Astrocyte (in vitro differentiated cells and primary cell): Measurements from ENCODE around the gene GRIN3B. TPM values are rescaled to one million over a fixed set of nuclear protein-coding genes. Genes with fewer than 3 reads are reported as not detected.

Experiments used
- DNase-seq: peaks from one replicate; pipeline ENCODE4 v3.0.0-alpha.2; 2010; ENCODE audit warnings: low read depth
- FAIRE-seq: peaks from 2 replicates; lab custom pipeline; 2011; peaks lifted over from hg19 to GRCh38; lab: Jason Lieb, UNC
- H2AFZ ChIP-seq: 2 replicates; pipeline ENCODE4 v1.6.0; 2012; ENCODE audit warnings: low read depth, low read length, inconsistent platforms
- H3K27ac ChIP-seq: 2 replicates; pipeline ENCODE4 v1.5.1; 2011; ENCODE audit warnings: low read depth, low read length, inconsistent platforms
- H3K27me3 ChIP-seq: 2 replicates; pipeline ENCODE4 v1.6.0; 2011; ENCODE audit warnings: low read length, inconsistent platforms; ENCODE audit not compliant: insufficient read depth
- H3K36me3 ChIP-seq: 2 replicates; pipeline ENCODE4 v1.5.1; 2011; ENCODE audit warnings: low read length, inconsistent platforms; ENCODE audit not compliant: insufficient read depth
- H3K4me1 ChIP-seq: 2 replicates; pipeline ENCODE4 v1.5.1; 2011; ENCODE audit warnings: low read length, inconsistent platforms; ENCODE audit not compliant: insufficient read depth
- H3K4me2 ChIP-seq: 2 replicates; pipeline ENCODE4 v1.6.0; 2012; ENCODE audit warnings: low read length, inconsistent platforms
- H3K4me3 ChIP-seq: 2 replicates; pipeline ENCODE4 v1.5.1; 2011; ENCODE audit warnings: low read depth, mild to moderate bottlenecking, low read length, inconsistent platforms; ENCODE audit not compliant: insufficient read depth
- H3K79me2 ChIP-seq: 2 replicates; pipeline ENCODE4 v1.6.0; 2012; ENCODE audit warnings: mild to moderate bottlenecking, low read length, inconsistent platforms; ENCODE audit not compliant: insufficient read depth
- H3K9ac ChIP-seq: 2 replicates; pipeline ENCODE4 v1.6.0; 2012; ENCODE audit warnings: mild to moderate bottlenecking, low read length, inconsistent platforms
- H3K9me3 ChIP-seq: 2 replicates; pipeline ENCODE4 v1.5.1; 2012; ENCODE audit warnings: low read depth, mild to moderate bottlenecking, low read length, inconsistent platforms; ENCODE audit not compliant: insufficient read depth
- H4K20me1 ChIP-seq: 2 replicates; pipeline ENCODE4 v1.6.0; 2012; ENCODE audit warnings: low read length, inconsistent platforms; ENCODE audit not compliant: insufficient read depth
- H3K27ac Mint-ChIP-seq: one replicate; pipeline ENCODE4 v1.8.0; 2021; ENCODE audit warnings: mild to moderate bottlenecking, mixed read lengths; ENCODE audit not compliant: unreplicated experiment
- H3K27me3 Mint-ChIP-seq: one replicate; pipeline ENCODE4 v1.8.0; 2021; ENCODE audit warnings: low read depth, mixed read lengths; ENCODE audit not compliant: unreplicated experiment
- H3K36me3 Mint-ChIP-seq: one replicate; pipeline ENCODE4 v1.8.0; 2021; ENCODE audit warnings: low read depth, mixed read lengths; ENCODE audit not compliant: unreplicated experiment
- H3K4me1 Mint-ChIP-seq: one replicate; pipeline ENCODE4 v1.8.0; 2021; ENCODE audit warnings: low read depth, mixed read lengths; ENCODE audit not compliant: unreplicated experiment
- H3K4me3 Mint-ChIP-seq: one replicate; pipeline ENCODE4 v1.8.0; 2021; ENCODE audit warnings: mild to moderate bottlenecking, moderate library complexity, mixed read lengths; ENCODE audit not compliant: unreplicated experiment
- H3K9me3 Mint-ChIP-seq: one replicate; pipeline ENCODE4 v1.8.0; 2021; ENCODE audit warnings: mild to moderate bottlenecking, mixed read lengths; ENCODE audit not compliant: unreplicated experiment
- EZH2 ChIP-seq: IDR thresholded peaks from 2 replicates; pipeline ENCODE4 v1.6.1; 2012; ENCODE audit warnings: mild to moderate bottlenecking, low read length, inconsistent platforms; ENCODE audit not compliant: insufficient read depth
- total RNA-seq: library from RNA; stranded (reverse); gene quantifications from 2 replicates; pipeline ENCODE4 v1.2.1, GENCODE V29; 2021
- TF ChIP-seq, protein P1 (sequence below): IDR thresholded peaks from 2 replicates; pipeline ENCODE4 v1.5.1; 2011; ENCODE audit warnings: low read depth, mild to moderate bottlenecking, inconsistent platforms, low read length, moderate library complexity; ENCODE audit not compliant: insufficient read depth

GRIN3B gene
- total RNA-seq, 1 donor from 2014 or later: 2.7 TPM

- H3K4me1 Mint-ChIP-seq: no peaks in the 10 kb centered on the region
Measured at GRCh38 chr19:1055886-1056620, 55.8 kb downstream of the GRIN3B start.

DNA sequence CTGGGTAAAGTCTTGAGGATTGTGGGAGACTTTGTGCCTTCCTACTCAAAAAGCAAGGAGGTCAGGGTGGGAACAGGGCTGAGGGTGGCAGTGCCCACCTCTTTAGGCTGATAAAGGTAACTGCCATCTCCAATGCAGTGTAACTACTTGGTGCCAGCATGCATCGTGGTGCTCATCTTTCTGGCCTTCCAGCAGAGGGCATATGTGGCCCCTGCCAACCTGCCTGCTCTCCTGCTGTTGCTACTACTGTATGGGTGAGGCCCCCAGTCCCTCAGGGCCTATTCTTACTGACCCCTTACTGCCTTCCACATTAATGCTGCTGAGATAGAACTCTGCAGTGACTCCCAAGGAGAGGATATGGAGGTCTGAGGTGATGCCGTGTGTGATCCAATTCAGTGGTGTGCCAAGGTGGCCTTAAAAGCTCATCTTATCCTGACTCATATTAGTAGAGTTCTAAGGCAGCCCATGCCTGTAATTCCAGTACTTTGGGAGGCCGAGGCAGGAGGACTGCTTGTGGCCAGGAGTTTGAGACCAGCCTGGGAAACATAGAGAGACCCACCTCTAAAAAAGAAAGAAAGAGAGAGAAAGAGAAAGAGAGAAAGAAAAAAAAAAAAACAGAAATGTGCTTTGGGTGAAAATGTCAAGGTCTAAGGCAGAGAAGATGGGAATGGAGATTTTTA is 57.1 kb downstream of the GRIN3B start:
- Histone ChIP-seq H3K9ac (no peak overlapping the region), H3K27me3 (no peaks in the 10 kb centered on the region), H3K36me3 (no peaks in the 10 kb centered on the region), H3K4me3 (no peak overlapping the region), H2AFZ (no peak overlapping the region), H3K4me1 (no peaks in the 10 kb centered on the region), H3K9me3 (peaks cover 28% of the 10 kb centered on the region), H3K79me2 (no peaks in the 10 kb centered on the region), H4K20me1 (no peaks in the 10 kb centered on the region), H3K27ac (no peak overlapping the region), H3K4me2 (no peak overlapping the region)
- H3K36me3 Mint-ChIP-seq: peaks cover 18% of the 10 kb centered on the region
- no peak overlapping the region for H3K4me3 Mint-ChIP-seq
- FAIRE-seq (peak; percentile 32), DNase-seq (peak; percentile 67)
- TF ChIP-seq, protein P1, sequence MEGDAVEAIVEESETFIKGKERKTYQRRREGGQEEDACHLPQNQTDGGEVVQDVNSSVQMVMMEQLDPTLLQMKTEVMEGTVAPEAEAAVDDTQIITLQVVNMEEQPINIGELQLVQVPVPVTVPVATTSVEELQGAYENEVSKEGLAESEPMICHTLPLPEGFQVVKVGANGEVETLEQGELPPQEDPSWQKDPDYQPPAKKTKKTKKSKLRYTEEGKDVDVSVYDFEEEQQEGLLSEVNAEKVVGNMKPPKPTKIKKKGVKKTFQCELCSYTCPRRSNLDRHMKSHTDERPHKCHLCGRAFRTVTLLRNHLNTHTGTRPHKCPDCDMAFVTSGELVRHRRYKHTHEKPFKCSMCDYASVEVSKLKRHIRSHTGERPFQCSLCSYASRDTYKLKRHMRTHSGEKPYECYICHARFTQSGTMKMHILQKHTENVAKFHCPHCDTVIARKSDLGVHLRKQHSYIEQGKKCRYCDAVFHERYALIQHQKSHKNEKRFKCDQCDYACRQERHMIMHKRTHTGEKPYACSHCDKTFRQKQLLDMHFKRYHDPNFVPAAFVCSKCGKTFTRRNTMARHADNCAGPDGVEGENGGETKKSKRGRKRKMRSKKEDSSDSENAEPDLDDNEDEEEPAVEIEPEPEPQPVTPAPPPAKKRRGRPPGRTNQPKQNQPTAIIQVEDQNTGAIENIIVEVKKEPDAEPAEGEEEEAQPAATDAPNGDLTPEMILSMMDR: no peak
- TF ChIP-seq EZH2: no peak
- no peaks in the 10 kb centered on the region for H3K27me3 Mint-ChIP-seq
- no peaks in the 10 kb centered on the region for H3K9me3 Mint-ChIP-seq
- H3K27ac Mint-ChIP-seq: no peak overlapping the region
- H3K4me1 Mint-ChIP-seq: no peaks in the 10 kb centered on the region

More at GRCh38 chr19:1055886-1056620, 55.8 kb downstream of the GRIN3B start:
- no peak for FAIRE-seq
- no peaks in the 10 kb centered on the region for H3K27me3 Mint-ChIP-seq
- H3K27ac ChIP-seq: no peak overlapping the region
- no peak overlapping the region for H3K4me3 ChIP-seq
- peaks cover 28% of the 10 kb centered on the region for H3K9me3 ChIP-seq
- no peak for TF ChIP-seq EZH2
- TF ChIP-seq, protein P1: no peak
- peaks cover 22% of the 10 kb centered on the region for H3K36me3 Mint-ChIP-seq
- no peak overlapping the region for H3K4me3 Mint-ChIP-seq
- no peaks in the 10 kb centered on the region for H4K20me1 ChIP-seq
- H3K79me2 ChIP-seq: no peaks in the 10 kb centered on the region
- H3K27me3 ChIP-seq: no peaks in the 10 kb centered on the region
- H3K27ac Mint-ChIP-seq: no peak overlapping the region
- H2AFZ ChIP-seq: no peak overlapping the region
- no peaks in the 10 kb centered on the region for H3K36me3 ChIP-seq
- DNase-seq: no peak
- H3K9me3 Mint-ChIP-seq: no peaks in the 10 kb centered on the region
- H3K4me1 ChIP-seq: no peaks in the 10 kb centered on the region
- no peak overlapping the region for H3K4me2 ChIP-seq
- H3K9ac ChIP-seq: no peak overlapping the region
